Astrocyte (in vitro differentiated cells and primary cell): ENCODE results near the gene RETREG2.

Source experiments
- CTCF ChIP-seq: IDR thresholded peaks from 2 replicates; pipeline ENCODE4 v1.5.1; 2011; ENCODE audit warnings: low read depth, mild to moderate bottlenecking, inconsistent platforms, low read length, moderate library complexity; ENCODE audit not compliant: insufficient read depth
- EZH2 ChIP-seq: IDR thresholded peaks from 2 replicates; pipeline ENCODE4 v1.6.1; 2012; ENCODE audit warnings: mild to moderate bottlenecking, low read length, inconsistent platforms; ENCODE audit not compliant: insufficient read depth

GRCh38 chr2:219214786-219215185, 36.7 kb downstream of the RETREG2 start:
- TF ChIP-seq CTCF (no peak), EZH2 (no peak)
